GM18507 (cell line): Measurements from ENCODE around the gene STH.
"Not testable (repeated sequence)": the region's sequence is repeated elsewhere in the genome, so short reads cannot be mapped to it uniquely, and the experiment has no call there.

Source experiments
- DNase-seq: peaks from one replicate; pipeline ENCODE4 v3.0.0; 2011; ENCODE audit warnings: low read depth; ENCODE audit not compliant: insufficient read length; ENCODE audit errors: extremely low spot score
- FAIRE-seq: peaks from 2 replicates; lab custom pipeline; 2011; peaks lifted over from hg19 to GRCh38; lab: Jason Lieb, UNC

Gene STH

GRCh38 chr17:45998987-45999899 lies at the start of gene STH:
Gene STH, plus strand, starts transcription at chr17:45999250. Its CDS starts 30 bp downstream, at chr17:45999280.
- no peak for FAIRE-seq
- DNase-seq: no peak

GRCh38 chr17:45949755-45950320 lies 49.2 kb upstream of the STH start:
- FAIRE-seq (no peak), DNase-seq (no peak)

- no peak for FAIRE-seq
Observed at GRCh38 chr17:45950888-45951287, 48.2 kb upstream of the STH start.

GRCh38 chr17:45951403-45951802 lies 47.6 kb upstream of the STH start:
- FAIRE-seq (no peak), DNase-seq (no peak)

More at GRCh38 chr17:45950888-45951287, 48.2 kb upstream of the STH start:
- no peak for DNase-seq

GRCh38 chr17:45951941-45952340 lies 47.1 kb upstream of the STH start:
- no peak for DNase-seq
- FAIRE-seq: no peak

- no peak for FAIRE-seq
- no peak for DNase-seq
Observed at GRCh38 chr17:45952814-45953320, 46.2 kb upstream of the STH start.

- FAIRE-seq (no peak), DNase-seq (no peak)
Observed at GRCh38 chr17:45953561-45953960, 45.5 kb upstream of the STH start.

- no peak for DNase-seq
- FAIRE-seq: no peak
Observed at GRCh38 chr17:45954914-45955313, 44.1 kb upstream of the STH start.

- DNase-seq: no peak
- no peak for FAIRE-seq
Observed at GRCh38 chr17:45955326-45955725, 43.7 kb upstream of the STH start.

- FAIRE-seq: no peak
Observed at GRCh38 chr17:45956090-45956489, 43.0 kb upstream of the STH start.

GRCh38 chr17:45956746-45957145 lies 42.3 kb upstream of the STH start:
- not testable (repeated sequence) for FAIRE-seq, DNase-seq

More at GRCh38 chr17:45956090-45956489, 43.0 kb upstream of the STH start:
- no peak for DNase-seq

- no peak for FAIRE-seq
Observed at GRCh38 chr17:45958307-45958706, 40.7 kb upstream of the STH start.

GRCh38 chr17:45958994-45959665 lies 39.9 kb upstream of the STH start:
- FAIRE-seq (no peak), DNase-seq (no peak)

More at GRCh38 chr17:45958307-45958706, 40.7 kb upstream of the STH start:
- DNase-seq: no peak

GRCh38 chr17:45960311-45960710 lies 38.7 kb upstream of the STH start:
- FAIRE-seq (no peak), DNase-seq (no peak)

- DNase-seq (no peak), FAIRE-seq (no peak)
Observed at GRCh38 chr17:45961206-45961605, 37.8 kb upstream of the STH start.

- DNase-seq (no peak), FAIRE-seq (no peak)
Observed at GRCh38 chr17:45962221-45962972, 36.7 kb upstream of the STH start.

- FAIRE-seq: no peak
Observed at GRCh38 chr17:45963283-45963682, 35.8 kb upstream of the STH start.

GRCh38 chr17:45963889-45964288 lies 35.2 kb upstream of the STH start:
- DNase-seq: no peak
- FAIRE-seq: no peak

More at GRCh38 chr17:45963283-45963682, 35.8 kb upstream of the STH start:
- DNase-seq: no peak

GRCh38 chr17:45964634-45965033 lies 34.4 kb upstream of the STH start:
- no peak for FAIRE-seq

More at GRCh38 chr17:45964634-45965033, 34.4 kb upstream of the STH start:
- DNase-seq: no peak
